Activated naive CD8-positive, alpha-beta T cell (primary cell): ENCODE results near the gene IPO7.
"Not testable (repeated sequence)": the region's sequence is repeated elsewhere in the genome, so short reads cannot be mapped to it uniquely, and the experiment has no call there.

Source experiments
- H3K27ac Mint-ChIP-seq: one replicate; pipeline ENCODE4 v1.8.0; 2021; ENCODE audit warnings: mixed read lengths
- H3K27me3 Mint-ChIP-seq: one replicate; pipeline ENCODE4 v1.8.0; 2021; ENCODE audit warnings: mixed read lengths
- H3K36me3 Mint-ChIP-seq: one replicate; pipeline ENCODE4 v1.8.0; 2021; ENCODE audit warnings: mixed read lengths
- H3K4me1 Mint-ChIP-seq: one replicate; pipeline ENCODE4 v1.8.0; 2021; ENCODE audit warnings: low read depth, mixed read lengths
- H3K4me3 Mint-ChIP-seq: one replicate; pipeline ENCODE4 v1.8.0; 2021; ENCODE audit warnings: mild to moderate bottlenecking, mixed read lengths
- H3K9me3 Mint-ChIP-seq: one replicate; pipeline ENCODE4 v1.8.0; 2021; ENCODE audit warnings: low read depth, mixed read lengths

The IPO7 gene

DNA sequence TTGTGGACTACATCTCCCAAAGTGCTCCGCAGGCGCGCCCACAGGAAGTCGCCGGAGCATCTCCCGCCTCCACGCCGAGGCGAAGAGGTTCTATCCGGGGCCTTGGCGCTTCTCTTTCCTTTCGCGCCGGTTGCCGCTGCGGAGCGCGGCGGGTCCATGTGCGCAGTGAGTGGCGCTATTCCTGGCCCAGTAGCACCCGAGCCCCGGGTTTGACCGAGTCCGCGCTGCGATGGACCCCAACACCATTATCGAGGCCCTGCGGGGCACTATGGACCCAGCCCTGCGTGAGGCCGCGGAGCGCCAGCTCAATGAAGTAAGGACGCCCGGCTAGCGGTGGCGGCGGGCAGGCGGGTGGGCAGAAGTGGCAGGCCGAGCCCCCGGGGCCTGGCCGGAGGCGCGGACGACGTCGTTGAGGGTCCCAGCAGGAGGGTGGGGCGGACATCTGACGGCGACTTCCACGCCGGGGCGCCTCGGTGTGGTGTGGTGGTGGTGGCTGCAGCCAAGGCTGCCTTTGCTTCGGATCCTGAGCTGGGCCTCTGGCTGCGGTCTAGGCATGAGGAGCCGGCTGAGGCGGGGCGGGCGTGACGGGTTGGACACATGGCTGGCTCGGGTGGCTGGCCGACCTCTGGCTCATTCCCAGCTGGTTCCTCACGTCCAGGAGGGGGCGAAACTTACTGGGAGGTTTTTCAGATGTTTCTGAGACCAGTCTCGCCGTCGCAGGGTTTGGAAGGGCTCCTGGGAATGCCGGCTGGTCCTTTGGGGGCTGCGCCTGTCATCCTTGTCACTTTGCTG, at the start of gene IPO7:
IPO7 (plus strand) TSS at position 118 of the 792 bp plus-strand sequence; CDS start at position 230, 112 bp downstream.
- H3K4me1 Mint-ChIP-seq = peaks cover 36% of the 10 kb centered on the region
- H3K27ac Mint-ChIP-seq = peak within 1 kb of the TSS; percentile 96
- H3K4me3 Mint-ChIP-seq = peak within 1 kb of the TSS; percentile 91
- H3K27me3 Mint-ChIP-seq = no peaks in the 10 kb centered on the region
- no peaks in the 10 kb centered on the region for H3K9me3 Mint-ChIP-seq
- peaks cover 2% of the 10 kb centered on the region for H3K36me3 Mint-ChIP-seq

- no peaks in the 10 kb centered on the region for H3K27me3 Mint-ChIP-seq
- no peak overlapping the region for H3K27ac Mint-ChIP-seq
- no peak overlapping the region for H3K4me3 Mint-ChIP-seq
- H3K4me1 Mint-ChIP-seq = peaks cover 10% of the 10 kb centered on the region
- no peaks in the 10 kb centered on the region for H3K36me3 Mint-ChIP-seq
- no peaks in the 10 kb centered on the region for H3K9me3 Mint-ChIP-seq
These were observed 42.7 kb upstream of the IPO7 start for GRCh38 chr11:9341638-9342178.

DNA sequence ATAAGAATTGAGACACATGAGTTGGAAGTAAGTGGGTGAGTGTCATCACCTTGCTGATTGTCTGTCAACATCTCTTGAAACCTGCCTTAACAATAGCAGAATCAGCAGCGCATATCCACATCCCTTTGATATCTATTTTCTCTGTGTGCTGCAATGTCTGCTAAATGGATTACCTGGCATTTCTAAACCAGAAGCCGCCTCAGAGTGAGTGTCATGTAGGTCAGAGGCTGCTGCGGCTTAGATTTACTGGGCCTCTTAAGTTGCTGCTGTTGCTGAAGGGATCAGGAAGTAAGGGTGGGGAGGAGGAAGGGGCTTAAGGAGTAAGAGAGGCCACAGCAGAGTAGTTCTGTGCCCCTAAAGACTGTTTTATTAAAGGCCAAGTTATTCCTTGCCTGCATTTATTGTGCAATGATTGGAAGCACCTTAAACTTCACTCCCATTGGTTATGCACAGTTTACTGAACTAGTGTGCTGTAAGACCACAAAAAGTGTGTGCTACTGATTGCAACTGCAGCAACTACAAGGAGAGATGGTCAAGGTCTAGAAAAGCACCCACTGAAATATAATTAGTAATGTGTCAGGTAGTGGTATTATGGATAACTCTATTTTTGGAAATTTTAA, 40.3 kb upstream of the IPO7 start:
- peaks cover 25% of the 10 kb centered on the region for H3K4me1 Mint-ChIP-seq
- H3K9me3 Mint-ChIP-seq = no peaks in the 10 kb centered on the region
- H3K36me3 Mint-ChIP-seq = no peaks in the 10 kb centered on the region
- H3K27me3 Mint-ChIP-seq = no peaks in the 10 kb centered on the region
- no peak overlapping the region for H3K27ac Mint-ChIP-seq
- no peak overlapping the region for H3K4me3 Mint-ChIP-seq

DNA sequence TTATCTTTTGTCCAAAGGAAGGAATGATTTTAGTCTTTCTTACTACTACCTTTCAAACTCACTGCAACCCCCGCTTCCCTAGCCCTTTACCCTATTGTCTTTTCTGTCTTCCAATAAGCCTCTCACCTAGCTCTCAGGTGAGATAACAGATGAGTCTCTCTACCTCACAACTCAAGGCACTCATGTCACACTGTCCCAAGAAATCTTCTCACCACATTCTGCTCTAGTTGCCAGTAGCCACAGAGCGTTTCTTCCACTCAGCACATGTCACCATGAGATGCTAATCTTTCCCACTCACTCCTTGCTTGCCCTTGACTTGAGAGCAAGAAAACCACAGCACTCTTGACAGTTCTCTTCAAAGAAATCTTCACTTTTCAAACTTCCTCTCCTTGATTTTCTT, 37.4 kb upstream of the IPO7 start:
- Mint-ChIP-seq H3K36me3 (no peaks in the 10 kb centered on the region), H3K4me1 (peaks cover 25% of the 10 kb centered on the region), H3K27ac (no peak overlapping the region), H3K27me3 (no peaks in the 10 kb centered on the region), H3K9me3 (no peaks in the 10 kb centered on the region), H3K4me3 (peak overlapping the region; percentile 6)

DNA sequence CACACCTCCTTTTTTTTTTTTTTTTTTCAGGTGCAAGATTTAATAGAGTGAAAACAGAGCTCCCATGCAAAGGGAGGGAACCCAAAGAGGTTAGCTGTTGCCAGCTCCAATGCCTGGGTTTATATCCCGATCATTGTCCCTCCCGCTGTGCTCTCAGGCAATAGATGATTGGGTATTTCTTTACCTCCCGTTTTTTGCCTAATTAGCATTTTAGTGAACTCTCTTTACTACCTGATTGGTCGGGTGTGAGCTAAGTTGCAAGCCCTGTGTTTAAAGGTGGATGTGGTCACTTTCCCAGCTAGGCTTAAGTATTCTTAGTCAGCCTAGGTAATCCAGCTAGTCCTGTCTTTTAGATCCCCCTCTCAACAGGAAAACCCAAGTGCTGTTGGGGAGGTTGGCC, 36.7 kb upstream of the IPO7 start:
- not testable (repeated sequence) for H3K4me3 Mint-ChIP-seq, H3K27ac Mint-ChIP-seq, H3K27me3 Mint-ChIP-seq, H3K36me3 Mint-ChIP-seq, H3K9me3 Mint-ChIP-seq
- peaks cover 25% of the 10 kb centered on the region for H3K4me1 Mint-ChIP-seq

- Mint-ChIP-seq H3K4me1 (peaks cover 17% of the 10 kb centered on the region), H3K36me3 (no peaks in the 10 kb centered on the region), H3K4me3 (no peak overlapping the region), H3K9me3 (no peaks in the 10 kb centered on the region), H3K27me3 (no peaks in the 10 kb centered on the region), H3K27ac (no peak overlapping the region)
These were observed 33.1 kb upstream of the IPO7 start for GRCh38 chr11:9351321-9351881.

DNA sequence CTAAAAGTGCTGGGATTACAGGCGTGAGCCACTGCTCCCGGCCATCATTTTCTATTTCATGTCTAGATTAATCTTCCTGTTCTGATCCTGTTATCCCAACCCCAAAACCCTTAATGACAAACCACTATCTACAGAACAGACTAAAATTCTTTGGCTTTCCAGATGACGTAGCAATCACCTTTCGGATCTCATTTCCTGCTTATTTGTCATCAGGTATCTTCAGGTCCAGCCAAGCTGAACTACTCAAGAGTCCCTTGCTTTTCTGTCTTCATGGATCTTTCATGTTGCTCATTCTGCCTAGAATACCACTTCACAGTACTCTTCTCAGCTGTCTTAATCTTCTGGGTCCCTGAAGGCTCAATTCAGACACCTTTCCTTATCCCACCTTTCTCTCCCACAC, 27.4 kb upstream of the IPO7 start:
- Mint-ChIP-seq H3K27me3 (no peaks in the 10 kb centered on the region), H3K9me3 (no peaks in the 10 kb centered on the region), H3K27ac (no peak overlapping the region), H3K36me3 (no peaks in the 10 kb centered on the region), H3K4me1 (peaks cover 6% of the 10 kb centered on the region), H3K4me3 (no peak overlapping the region)

- not testable (repeated sequence) for H3K9me3 Mint-ChIP-seq, H3K4me3 Mint-ChIP-seq, H3K36me3 Mint-ChIP-seq, H3K27me3 Mint-ChIP-seq
- peaks cover 30% of the 10 kb centered on the region for H3K4me1 Mint-ChIP-seq
- peak overlapping the region; percentile 4 for H3K27ac Mint-ChIP-seq
These were observed 23.4 kb upstream of the IPO7 start for GRCh38 chr11:9360862-9361622.

DNA sequence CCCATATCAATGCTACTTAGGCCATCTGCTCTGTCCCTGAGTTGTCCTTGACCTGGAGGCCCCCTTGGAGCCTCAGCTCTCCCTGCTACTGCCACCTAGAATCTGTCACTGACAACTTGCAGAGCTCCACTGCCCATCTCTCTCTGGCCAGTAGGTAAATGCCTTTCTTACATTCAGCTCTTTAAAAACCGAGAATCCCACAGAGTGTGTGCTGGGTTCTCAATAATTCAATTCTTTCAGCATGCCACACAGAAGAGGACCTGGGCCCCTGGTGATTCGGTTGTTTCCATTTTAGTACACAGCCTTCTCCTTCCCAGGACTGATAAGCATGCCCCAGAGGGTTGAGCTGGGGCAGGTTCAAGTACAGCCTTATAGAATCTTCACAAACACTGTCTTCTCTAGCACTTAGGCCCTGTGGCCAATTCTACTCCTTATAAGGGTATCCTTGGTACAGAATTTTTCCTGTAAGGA, 22.0 kb upstream of the IPO7 start:
- Mint-ChIP-seq H3K36me3 (no peaks in the 10 kb centered on the region), H3K4me1 (peaks cover 30% of the 10 kb centered on the region), H3K27ac (peak overlapping the region; percentile 92), H3K4me3 (no peak overlapping the region), H3K27me3 (no peaks in the 10 kb centered on the region), H3K9me3 (no peaks in the 10 kb centered on the region)

DNA sequence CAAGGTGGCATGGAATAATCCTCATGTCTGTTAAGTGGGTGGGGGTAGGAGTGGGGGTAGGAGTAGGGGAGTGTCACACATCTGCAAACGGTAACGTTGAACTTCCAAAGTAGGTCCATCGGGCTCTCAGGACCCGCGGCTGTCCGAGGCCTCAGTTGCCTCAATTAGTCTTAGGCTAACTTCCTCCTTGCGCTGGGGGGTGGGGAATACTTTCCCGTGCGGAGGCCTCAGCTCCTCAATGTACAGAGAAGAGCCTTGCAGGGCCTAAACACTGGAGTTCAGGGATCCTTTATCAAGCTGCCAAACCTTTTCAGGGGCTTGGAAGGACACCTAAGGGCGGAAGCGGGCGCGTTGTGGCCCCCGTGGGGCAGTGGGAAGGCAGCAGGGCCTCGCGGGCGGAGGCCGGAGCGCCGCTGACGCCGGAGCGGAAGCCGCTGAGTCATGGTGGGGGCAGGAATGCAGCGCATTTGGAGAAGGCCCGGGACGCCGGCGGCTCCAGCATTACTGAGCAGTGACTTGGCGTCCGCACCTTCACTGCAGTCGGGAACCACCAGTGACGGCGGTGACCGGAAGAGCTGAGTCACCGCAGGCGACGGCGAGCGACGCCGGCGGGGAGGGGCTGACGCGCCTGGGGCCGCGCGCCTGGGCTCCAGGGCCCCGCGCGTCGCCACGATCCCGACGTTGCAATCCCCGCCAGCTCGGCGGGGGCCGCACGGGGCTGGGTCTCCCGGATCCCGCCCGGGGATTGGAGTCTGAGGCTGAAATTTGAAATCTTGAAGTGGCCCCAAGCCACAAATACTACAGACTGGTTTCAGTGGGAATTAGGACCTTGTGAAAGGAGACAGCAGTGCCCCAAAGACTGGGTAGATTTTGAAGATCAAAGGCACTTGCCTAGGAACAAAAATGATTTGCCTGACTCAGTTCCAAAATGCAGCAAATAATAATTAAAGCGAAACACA, 20.2 kb upstream of the IPO7 start:
- Mint-ChIP-seq H3K27ac (peak overlapping the region; percentile 88), H3K4me3 (peak overlapping the region; percentile 78), H3K4me1 (peaks cover 30% of the 10 kb centered on the region), H3K9me3 (no peaks in the 10 kb centered on the region), H3K36me3 (no peaks in the 10 kb centered on the region), H3K27me3 (no peaks in the 10 kb centered on the region)

GRCh38 chr11:9367551-9367950, 16.9 kb upstream of the IPO7 start:
- peaks cover 2% of the 10 kb centered on the region for H3K27me3 Mint-ChIP-seq
- no peaks in the 10 kb centered on the region for H3K9me3 Mint-ChIP-seq
- no peak overlapping the region for H3K4me3 Mint-ChIP-seq
- no peaks in the 10 kb centered on the region for H3K36me3 Mint-ChIP-seq
- H3K27ac Mint-ChIP-seq = no peak overlapping the region
- H3K4me1 Mint-ChIP-seq = peaks cover 21% of the 10 kb centered on the region

- Mint-ChIP-seq H3K4me3 (no peak overlapping the region), H3K27ac (no peak overlapping the region), H3K4me1 (no peaks in the 10 kb centered on the region), H3K9me3 (no peaks in the 10 kb centered on the region), H3K36me3 (no peaks in the 10 kb centered on the region), H3K27me3 (peaks cover 4% of the 10 kb centered on the region)
These were observed 7.4 kb upstream of the IPO7 start for GRCh38 chr11:9377036-9377435.

DNA sequence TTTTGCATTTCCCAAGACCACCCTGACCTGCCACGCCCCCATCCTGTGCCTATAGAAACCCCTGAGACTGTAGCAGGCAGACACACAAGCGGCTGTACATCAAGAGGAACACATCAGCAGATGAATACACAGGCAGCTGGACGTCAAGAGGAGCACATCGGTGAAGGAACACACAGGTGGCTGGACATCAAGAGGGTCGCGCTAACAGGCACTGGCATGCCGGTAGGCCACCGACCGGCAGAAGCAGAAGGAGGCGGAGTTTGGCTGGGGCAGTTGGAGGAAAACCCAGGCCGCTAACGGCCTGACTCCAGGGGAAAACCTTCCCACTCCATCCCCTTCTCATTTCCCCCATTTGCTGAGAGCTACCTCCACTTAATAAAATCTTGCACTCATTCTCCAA, 5.4 kb upstream of the IPO7 start:
- no peaks in the 10 kb centered on the region for H3K27me3 Mint-ChIP-seq
- no peak overlapping the region for H3K4me3 Mint-ChIP-seq
- peaks cover 2% of the 10 kb centered on the region for H3K4me1 Mint-ChIP-seq
- H3K36me3 Mint-ChIP-seq = no peaks in the 10 kb centered on the region
- no peaks in the 10 kb centered on the region for H3K9me3 Mint-ChIP-seq
- peak overlapping the region; percentile 19 for H3K27ac Mint-ChIP-seq

DNA sequence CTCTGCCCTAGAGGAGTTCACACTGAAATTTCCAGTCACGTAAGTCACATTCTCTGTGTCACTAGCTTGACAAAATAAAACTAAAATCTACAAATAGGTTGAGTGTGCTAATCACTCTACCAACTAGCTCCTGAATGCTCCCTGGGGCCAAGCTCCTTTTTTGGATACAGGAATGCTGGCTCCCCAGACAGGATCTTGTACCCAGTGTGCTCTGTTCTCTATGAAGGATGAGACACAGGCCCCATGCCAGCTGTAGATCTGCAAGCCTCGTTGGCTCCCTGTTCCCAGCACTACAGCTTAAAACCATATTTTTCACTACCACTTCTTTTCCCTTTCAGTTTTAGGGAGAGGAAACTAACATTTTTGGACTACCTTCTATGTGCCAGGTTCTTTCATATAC, 3.7 kb upstream of the IPO7 start:
- no peaks in the 10 kb centered on the region for H3K27me3 Mint-ChIP-seq
- H3K36me3 Mint-ChIP-seq = peaks cover 2% of the 10 kb centered on the region
- peaks cover 8% of the 10 kb centered on the region for H3K4me1 Mint-ChIP-seq
- no peak overlapping the region for H3K27ac Mint-ChIP-seq
- H3K9me3 Mint-ChIP-seq = no peaks in the 10 kb centered on the region
- H3K4me3 Mint-ChIP-seq = no peak overlapping the region
